Esophagus muscularis mucosa (tissue), 4 donors: ENCODE results near the gene TOM1L1. TPM values are rescaled to one million over a fixed set of nuclear protein-coding genes. Genes with fewer than 3 reads are reported as not detected.

Source experiments
- DNase-seq: peaks from one replicate; pipeline ENCODE4 v3.0.0-alpha.2; 2017; ENCODE audit errors: extremely low spot score
- H3K27ac ChIP-seq, 4 donors: fragments of 200-600 bp; sonication (generic); replicated peaks in 1 of 4; 1 replicate in 3 of 4; 2 replicates in 1 of 4; pipeline ENCODE4 v1.5.1; 2016 to 2019; ENCODE audit warnings: mild to moderate bottlenecking in 1 of 4
- H3K27me3 ChIP-seq, 4 donors: fragments of 200-600 bp; sonication (generic); one replicate each; pipeline versions ENCODE4 v1.5.1 to v1.6.0; 2016 to 2019
- H3K36me3 ChIP-seq, 4 donors: fragments of 200-600 bp; sonication (generic); one replicate each; pipeline ENCODE4 v1.5.1; 2016 to 2019
- H3K4me1 ChIP-seq, 4 donors: fragments of 200-600 bp; sonication (generic); one replicate each; pipeline ENCODE4 v1.5.1; 2016 to 2019
- H3K4me3 ChIP-seq, 4 donors: fragments of 200-600 bp; sonication (generic); 1 replicate in 2 of 4; 2 replicates in 2 of 4; pipeline ENCODE4 v1.5.1; 2016 to 2019; ENCODE audit warnings: mild to moderate bottlenecking in 4 of 4, moderate library complexity in 1 of 4
- H3K9me3 ChIP-seq, 4 donors: fragments of 200-600 bp; sonication (generic); 1 replicate in 3 of 4; 2 replicates in 1 of 4; pipeline ENCODE4 v1.5.1; 2016 to 2019
- EP300 ChIP-seq: sonication (generic); formaldehyde crosslinking; IDR thresholded peaks from one replicate; pipeline ENCODE4 v1.6.1; 2017; ENCODE audit warnings: antibody characterized with exemption
- POLR2A ChIP-seq: fragments of 450-650 bp; IDR thresholded peaks from one replicate; pipeline ENCODE4 v1.6.1; 2017; ENCODE audit warnings: antibody characterized with exemption, moderate library complexity, mild to moderate bottlenecking, low read depth
- POLR2AphosphoS5 ChIP-seq, 2 donors: sonication (generic); formaldehyde crosslinking; IDR thresholded peaks; one replicate each; pipeline ENCODE4 v1.6.1; 2017; ENCODE audit warnings: antibody characterized with exemption in 2 of 2
- WGBS: methylation state at CpG from one replicate; pipeline ENCODE4 v1.1.5; 2018; 5-methylcytosine and 5-hydroxymethylcytosine counted together
- intact Hi-C: fragments of 100-400 bp; cut with DNase I; formaldehyde crosslinking; loops from one replicate; pipeline ENCODE4 v1.15.1; 2023
- total RNA-seq, 4 donors: library from RNA; depleted of rRNA; stranded (reverse); fragments of >200 nt; gene quantifications; one replicate each; pipeline versions ENCODE4 v1.1.0 to v1.2.1, GENCODE V29; 2016
- TF ChIP-seq, protein P1 (sequence below), 3 experiments: fragments of 200-600 bp in 2 of 3; fragments of 450-650 bp in 1 of 3; sonication (generic) in 2 of 3; IDR thresholded peaks; one replicate each; pipeline ENCODE4 v1.5.1; 2017 to 2019; ENCODE audit warnings: antibody characterized with exemption in 3 of 3, mild to moderate bottlenecking in 2 of 3, moderate library complexity in 1 of 3

Gene TOM1L1
- total RNA-seq, 4 donors from 2014 or later = 25.8 to 40.7 (median 28.6) TPM

DNA sequence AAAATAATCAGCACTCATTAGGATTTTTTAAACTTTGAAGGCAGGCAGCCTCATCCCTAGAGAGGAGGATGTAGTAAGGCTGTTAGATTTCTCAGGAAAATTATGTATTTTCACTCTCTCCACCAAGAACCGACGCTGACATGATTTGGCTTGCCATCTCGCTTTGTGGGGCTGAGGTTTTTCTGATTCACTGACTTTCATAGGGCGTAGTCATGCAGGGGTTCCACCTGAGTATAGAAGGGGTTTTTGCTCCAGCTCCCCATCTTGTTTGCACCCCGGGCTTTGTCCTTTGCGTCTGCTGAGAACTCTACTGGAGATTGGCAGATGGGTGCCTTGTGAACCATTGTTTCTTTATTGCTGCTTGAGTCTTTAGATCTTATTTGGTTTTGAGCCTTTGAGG is 20.2 kb downstream of the TOM1L1 start:
- Histone ChIP-seq H3K4me3 (no peak overlapping the region), H3K36me3 (peaks cover 10 to 50% (median 15%) of the 10 kb centered on the region in 4 donors), H3K27me3 (no peaks in the 10 kb centered on the region), H3K4me1 (no peaks in the 10 kb centered on the region), H3K27ac (no peak overlapping the region), H3K9me3 (peaks cover 0 to 5% (median 0%) of the 10 kb centered on the region in 4 donors)
- TF ChIP-seq POLR2AphosphoS5 (IDR thresholded peaks at IDR 0.05) (no peak), EP300 (no peak), POLR2A (no peak)
- TF ChIP-seq, protein P1, sequence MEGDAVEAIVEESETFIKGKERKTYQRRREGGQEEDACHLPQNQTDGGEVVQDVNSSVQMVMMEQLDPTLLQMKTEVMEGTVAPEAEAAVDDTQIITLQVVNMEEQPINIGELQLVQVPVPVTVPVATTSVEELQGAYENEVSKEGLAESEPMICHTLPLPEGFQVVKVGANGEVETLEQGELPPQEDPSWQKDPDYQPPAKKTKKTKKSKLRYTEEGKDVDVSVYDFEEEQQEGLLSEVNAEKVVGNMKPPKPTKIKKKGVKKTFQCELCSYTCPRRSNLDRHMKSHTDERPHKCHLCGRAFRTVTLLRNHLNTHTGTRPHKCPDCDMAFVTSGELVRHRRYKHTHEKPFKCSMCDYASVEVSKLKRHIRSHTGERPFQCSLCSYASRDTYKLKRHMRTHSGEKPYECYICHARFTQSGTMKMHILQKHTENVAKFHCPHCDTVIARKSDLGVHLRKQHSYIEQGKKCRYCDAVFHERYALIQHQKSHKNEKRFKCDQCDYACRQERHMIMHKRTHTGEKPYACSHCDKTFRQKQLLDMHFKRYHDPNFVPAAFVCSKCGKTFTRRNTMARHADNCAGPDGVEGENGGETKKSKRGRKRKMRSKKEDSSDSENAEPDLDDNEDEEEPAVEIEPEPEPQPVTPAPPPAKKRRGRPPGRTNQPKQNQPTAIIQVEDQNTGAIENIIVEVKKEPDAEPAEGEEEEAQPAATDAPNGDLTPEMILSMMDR (IDR thresholded peaks at IDR 0.05) = no peak
- DNase-seq = no peak
- 92% methylated on average over 6 of the region's 6 CpGs for WGBS
- intact Hi-C loops = no loop called here

DNA sequence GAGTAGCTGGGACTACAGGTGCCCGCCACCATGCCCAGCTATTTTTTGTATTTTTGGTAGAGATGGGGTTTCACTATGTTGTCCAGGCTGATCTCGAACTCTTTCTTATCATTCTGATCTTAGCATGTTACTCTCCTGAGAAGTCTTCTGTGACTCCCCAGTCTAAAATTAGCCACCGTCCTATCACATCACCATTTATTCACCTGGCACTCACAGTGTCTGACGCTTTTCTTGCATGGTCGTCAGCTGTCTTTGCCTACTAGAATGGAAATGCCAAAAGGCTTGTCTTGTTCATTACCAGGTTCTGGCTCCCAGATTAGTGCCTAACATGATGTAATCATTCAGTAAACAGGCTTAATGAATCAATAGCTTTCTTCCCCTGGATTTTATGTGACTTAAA is 23.8 kb downstream of the TOM1L1 start:
- 93% methylated on average over 5 of the region's 5 CpGs for WGBS
- TF ChIP-seq EP300 = no peak
- TF ChIP-seq, protein P1 (IDR thresholded peaks at IDR 0.05) = no peak
- TF ChIP-seq POLR2AphosphoS5 (IDR thresholded peaks at IDR 0.05) = no peak
- TF ChIP-seq POLR2A = no peak
- no peak overlapping the region for H3K27ac ChIP-seq
- H3K4me3 ChIP-seq = no peak overlapping the region
- no peak for DNase-seq
- intact Hi-C loops = no loop called here
- H3K27me3 ChIP-seq = no peaks in the 10 kb centered on the region
- no peaks in the 10 kb centered on the region for H3K4me1 ChIP-seq
- peaks cover 0 to 43% (median 10%) of the 10 kb centered on the region in 4 donors for H3K36me3 ChIP-seq
- no peaks in the 10 kb centered on the region for H3K9me3 ChIP-seq

DNA sequence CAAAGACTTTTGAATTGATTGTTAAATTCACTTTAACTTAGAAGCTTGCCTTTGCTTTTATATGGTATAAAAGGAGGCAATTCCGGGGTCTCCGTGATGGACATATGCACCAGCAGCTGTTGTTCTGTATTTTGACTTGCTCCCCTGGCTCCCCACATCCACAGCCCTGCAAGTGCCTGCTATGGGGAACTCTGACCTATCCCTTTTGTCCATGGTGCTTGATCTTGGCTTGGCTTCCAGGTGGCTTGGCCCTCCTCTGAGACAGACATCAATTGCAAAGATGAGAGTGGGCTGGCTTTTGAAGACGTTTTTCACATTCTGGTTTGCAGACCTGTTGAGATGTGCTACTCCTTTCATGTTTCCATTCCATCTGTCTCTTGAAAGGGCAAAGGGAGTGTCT is 26.9 kb downstream of the TOM1L1 start:
- WGBS = 82% methylated on average over 3 of the region's 3 CpGs
- intact Hi-C loops = no loop called here
- H3K27me3 ChIP-seq = no peaks in the 10 kb centered on the region
- no peak overlapping the region for H3K27ac ChIP-seq
- DNase-seq = no peak
- no peaks in the 10 kb centered on the region for H3K4me1 ChIP-seq
- no peaks in the 10 kb centered on the region for H3K9me3 ChIP-seq
- H3K36me3 ChIP-seq = peaks cover 0 to 53% (median 27%) of the 10 kb centered on the region in 4 donors
- TF ChIP-seq, protein P1 (IDR thresholded peaks at IDR 0.05) = no peak
- TF ChIP-seq EP300 = no peak
- no peak for TF ChIP-seq POLR2A
- no peak for TF ChIP-seq POLR2AphosphoS5 (IDR thresholded peaks at IDR 0.05)
- H3K4me3 ChIP-seq = no peak overlapping the region

DNA sequence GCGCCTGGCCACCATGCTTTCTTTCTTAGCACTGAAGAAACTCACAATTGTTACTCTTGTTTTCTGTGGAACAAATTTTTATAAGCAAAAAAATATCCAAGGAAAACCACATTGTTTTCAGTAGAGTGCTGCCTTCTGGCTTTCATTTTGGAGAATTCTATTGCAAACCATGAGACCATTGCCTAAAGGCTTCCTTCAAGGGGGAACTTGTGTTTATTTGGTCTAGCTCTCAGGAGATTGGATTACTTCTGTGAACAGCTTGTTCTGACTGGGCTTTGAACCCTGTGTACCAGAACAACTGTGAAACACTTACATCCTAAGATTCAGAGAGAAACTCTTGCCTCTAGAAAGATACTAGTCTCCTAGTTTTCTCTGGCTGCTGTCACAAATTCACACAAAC is 32.1 kb downstream of the TOM1L1 start:
- no peak overlapping the region for H3K4me3 ChIP-seq
- H3K27ac ChIP-seq = no peak overlapping the region
- intact Hi-C loops = no loop called here
- H3K27me3 ChIP-seq = no peaks in the 10 kb centered on the region
- WGBS = 0% methylated on average over 1 of the region's 1 CpG
- peaks cover 10 to 76% (median 41%) of the 10 kb centered on the region in 4 donors for H3K36me3 ChIP-seq
- no peaks in the 10 kb centered on the region for H3K4me1 ChIP-seq
- DNase-seq = no peak
- no peaks in the 10 kb centered on the region for H3K9me3 ChIP-seq
- TF ChIP-seq POLR2AphosphoS5 (IDR thresholded peaks at IDR 0.05) (no peak), EP300 (no peak), POLR2A (no peak)
- TF ChIP-seq, protein P1 (IDR thresholded peaks at IDR 0.05) = no peak

DNA sequence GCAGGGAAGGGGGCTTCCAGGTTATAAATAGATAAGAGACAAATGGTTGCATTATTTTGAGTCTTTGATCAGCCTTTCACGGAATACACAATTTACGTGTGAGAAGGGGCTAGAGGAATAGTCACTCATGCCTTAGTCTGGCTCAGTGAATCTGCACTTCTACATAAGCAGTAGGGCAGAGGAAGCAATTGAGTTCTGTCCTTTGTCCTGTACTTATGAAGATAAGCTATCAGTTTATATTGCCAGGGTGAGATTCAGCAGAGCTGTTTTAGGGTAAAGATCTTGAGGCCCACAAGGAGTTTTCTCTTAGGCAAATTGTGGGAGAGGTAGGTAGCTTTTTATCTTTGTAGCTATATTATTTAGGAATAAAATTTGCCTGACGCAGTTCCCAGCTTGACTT is 33.3 kb downstream of the TOM1L1 start:
- TF ChIP-seq POLR2AphosphoS5 (IDR thresholded peaks at IDR 0.05) (no peak), EP300 (no peak)
- Histone ChIP-seq H3K27me3 (no peaks in the 10 kb centered on the region), H3K4me3 (no peak overlapping the region), H3K36me3 (peaks cover 10 to 76% (median 39%) of the 10 kb centered on the region in 4 donors), H3K9me3 (no peaks in the 10 kb centered on the region), H3K27ac (no peak overlapping the region), H3K4me1 (no peaks in the 10 kb centered on the region)
- WGBS = 88% methylated on average over 3 of the region's 3 CpGs
- intact Hi-C loops = no loop called here
- DNase-seq = no peak
